A549 (cell line): Measurements from ENCODE around the gene DCAF6.

Experiments
- BHLHE40 ChIP-seq: IDR thresholded peaks from 2 replicates; pipeline ENCODE4 v1.6.1; 2012; ENCODE audit warnings: low read depth, low read length, inconsistent platforms
- EP300 ChIP-seq, 2 experiments: fragments of >200 bp; sonication (Bioruptor Twin); formaldehyde crosslinking; IDR thresholded peaks; 2 replicates in 1 of 2; 3 replicates in 1 of 2; pipeline ENCODE4 v1.6.1; 2016 to 2017
- RFX5 ChIP-seq: fragments of 450-650 bp; IDR thresholded peaks from 2 replicates; pipeline ENCODE4 v1.7.1; 2014; ENCODE audit warnings: antibody characterized with exemption, mild to moderate bottlenecking, moderate library complexity
- SMC3 ChIP-seq: fragments of >200 bp; sonication (Bioruptor Twin); formaldehyde crosslinking; IDR thresholded peaks from 3 replicates; pipeline ENCODE4 v1.6.1; 2018; ENCODE audit warnings: inconsistent platforms
- TF ChIP-seq, protein P1 (sequence below): fragments of >200 bp; sonication (Bioruptor Twin); formaldehyde crosslinking; IDR thresholded peaks from 3 replicates; pipeline ENCODE4 v1.5.1; 2016

DNA sequence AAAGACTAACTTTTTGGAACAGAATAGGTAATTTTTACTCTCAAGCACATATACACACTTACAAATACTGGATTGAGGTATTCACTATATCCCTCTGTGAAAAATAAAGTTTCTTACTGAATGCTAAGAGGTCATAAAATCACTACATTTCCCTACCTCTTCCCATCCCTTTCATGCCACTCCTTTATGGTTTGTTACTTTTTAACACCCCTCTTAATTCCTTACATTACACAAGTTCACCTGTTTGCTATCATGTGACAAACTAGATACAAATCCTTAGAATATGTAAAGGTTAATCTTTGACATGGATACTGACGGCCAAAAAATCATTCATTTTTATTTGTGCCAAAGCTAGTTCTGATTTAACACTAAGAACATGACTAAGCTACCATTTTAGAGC, 6.8 kb upstream of the DCAF6 start:
- TF ChIP-seq, protein P1, sequence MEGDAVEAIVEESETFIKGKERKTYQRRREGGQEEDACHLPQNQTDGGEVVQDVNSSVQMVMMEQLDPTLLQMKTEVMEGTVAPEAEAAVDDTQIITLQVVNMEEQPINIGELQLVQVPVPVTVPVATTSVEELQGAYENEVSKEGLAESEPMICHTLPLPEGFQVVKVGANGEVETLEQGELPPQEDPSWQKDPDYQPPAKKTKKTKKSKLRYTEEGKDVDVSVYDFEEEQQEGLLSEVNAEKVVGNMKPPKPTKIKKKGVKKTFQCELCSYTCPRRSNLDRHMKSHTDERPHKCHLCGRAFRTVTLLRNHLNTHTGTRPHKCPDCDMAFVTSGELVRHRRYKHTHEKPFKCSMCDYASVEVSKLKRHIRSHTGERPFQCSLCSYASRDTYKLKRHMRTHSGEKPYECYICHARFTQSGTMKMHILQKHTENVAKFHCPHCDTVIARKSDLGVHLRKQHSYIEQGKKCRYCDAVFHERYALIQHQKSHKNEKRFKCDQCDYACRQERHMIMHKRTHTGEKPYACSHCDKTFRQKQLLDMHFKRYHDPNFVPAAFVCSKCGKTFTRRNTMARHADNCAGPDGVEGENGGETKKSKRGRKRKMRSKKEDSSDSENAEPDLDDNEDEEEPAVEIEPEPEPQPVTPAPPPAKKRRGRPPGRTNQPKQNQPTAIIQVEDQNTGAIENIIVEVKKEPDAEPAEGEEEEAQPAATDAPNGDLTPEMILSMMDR, result no peak
- no peak for TF ChIP-seq BHLHE40
- TF ChIP-seq RFX5, result no peak
- no peak for TF ChIP-seq EP300 (IDR thresholded peaks at IDR 0.05)
- TF ChIP-seq SMC3, result no peak
